Spleen (tissue), 11 donors: Measurements from ENCODE around the gene TMEM97. TPM values are rescaled to one million over a fixed set of nuclear protein-coding genes. Genes with fewer than 3 reads are reported as not detected.
"Not testable (repeated sequence)": the region's sequence is repeated elsewhere in the genome, so short reads cannot be mapped to it uniquely, and the experiment has no call there.

Experiments used
- DNase-seq: peaks from one replicate; pipeline ENCODE4 v3.0.0-alpha.2; 2020
- H3K27ac ChIP-seq, 8 donors: fragments of 200-600 bp; sonication (generic) in 7 of 8; 1 replicate in 4 of 8; 2 replicates in 4 of 8; pipeline versions ENCODE4 v1.5.0 to v1.8.0; 2016 to 2021; ENCODE audit warnings: inconsistent platforms in 4 of 8, mild to moderate bottlenecking in 4 of 8, moderate library complexity in 1 of 8
- H3K27me3 ChIP-seq, 7 donors: fragments of 200-600 bp; sonication (generic) in 6 of 7; replicated peaks in 1 of 7; 1 replicate in 4 of 7; 2 replicates in 3 of 7; pipeline versions ENCODE4 v1.5.0 to v1.8.0; 2016 to 2021; ENCODE audit warnings: inconsistent platforms in 3 of 7, mild to moderate bottlenecking in 1 of 7
- H3K36me3 ChIP-seq, 6 donors: fragments of 200-600 bp; sonication (generic) in 5 of 6; 1 replicate in 4 of 6; 2 replicates in 2 of 6; pipeline versions ENCODE4 v1.5.0 to v1.8.0; 2016 to 2021; ENCODE audit warnings: inconsistent platforms in 2 of 6
- H3K4me1 ChIP-seq, 6 donors: fragments of 200-600 bp; sonication (generic) in 5 of 6; 1 replicate in 3 of 6; 2 replicates in 3 of 6; pipeline versions ENCODE4 v1.5.0 to v1.8.0; 2016 to 2021; ENCODE audit warnings: inconsistent platforms in 3 of 6
- H3K4me3 ChIP-seq, 8 donors: fragments of 200-600 bp; sonication (generic) in 7 of 8; 1 replicate in 4 of 8; 2 replicates in 4 of 8; pipeline versions ENCODE4 v1.5.0 to v1.8.0; 2016 to 2021; ENCODE audit warnings: inconsistent platforms in 4 of 8, mild to moderate bottlenecking in 4 of 8, moderate library complexity in 2 of 8
- H3K9me3 ChIP-seq, 8 donors: fragments of 200-600 bp; sonication (generic) in 7 of 8; 1 replicate in 4 of 8; 2 replicates in 4 of 8; pipeline versions ENCODE4 v1.5.0 to v1.8.0; 2016 to 2021; ENCODE audit warnings: inconsistent platforms in 4 of 8
- POLR2A ChIP-seq, 3 donors: fragments of 450-650 bp; IDR thresholded peaks; one replicate each; pipeline ENCODE4 v1.5.1; 2017; ENCODE audit warnings: antibody characterized with exemption in 3 of 3, mild to moderate bottlenecking in 1 of 3
- POLR2AphosphoS5 ChIP-seq, 3 donors: sonication (generic); formaldehyde crosslinking; IDR thresholded peaks; one replicate each; pipeline ENCODE4 v1.5.1; 2017; ENCODE audit warnings: antibody characterized with exemption in 3 of 3
- WGBS, 5 donors: extraction: QIAGEN DNeasy Blood & Tissue Kit in 3 of 5; methylation state at CpG; one replicate each; pipeline versions ENCODE4 v1.1.5 to v1.1.7; 2013 to 2018; 5-methylcytosine and 5-hydroxymethylcytosine counted together
- intact Hi-C: fragments of 100-400 bp; cut with DNase I; formaldehyde crosslinking; loops from one replicate; pipeline ENCODE4 v1.15.0; 2023; ENCODE audit warnings: low total_unique reads
- polyA plus RNA-seq, 3 donors: library from polyadenylated mRNA; stranded (reverse); fragments of 200-250 nt; gene quantifications; one replicate each; pipeline ENCODE4 v1.2.1, GENCODE V29; 2013
- total RNA-seq, 7 donors: library from RNA; depleted of rRNA in 3 of 7; stranded (reverse); fragments of >200 nt in 3 of 7; fragmentation: NEBNext Ultra II Directional in 4 of 7; extraction: Animal tissue kit (Norgen Biotek cat#: 25700) in 4 of 7; gene quantifications; one replicate each; pipeline versions ENCODE4 v1.1.0 to v1.2.1, GENCODE V29; 2016 to 2021
- TF ChIP-seq, protein P1 (sequence below), 11 experiments: fragments of 200-600 bp in 7 of 11; fragments of 450-650 bp in 4 of 11; sonication (generic) in 4 of 11; IDR thresholded peaks in 8 of 11; conservative IDR thresholded peaks in 3 of 11; 1 replicate in 7 of 11; 2 replicates in 4 of 11; pipeline versions ENCODE4 v1.4.0 to v1.8.0; 2016 to 2021; ENCODE audit warnings: antibody characterized with exemption in 11 of 11, inconsistent platforms in 4 of 11, mild to moderate bottlenecking in 1 of 11
- donor health status: healthy with polysubstance abuse.
- donor health status: DM: no; HTN: no; CAD: no; lungs with moderate emphysema.
- donor health status: DM: no; HTN: no; CAD: no.
- donor health status: Bipolar disorder and iron deficiency.
- donor health status: healthy.
- donor health status: DM: no; HTN: no; CAD: no.
- donor health status: DM: yes; HTN: yes; CAD: no.

TMEM97 gene
- total and polyA plus RNA-seq, 10 donors = 1.5 to 7.3 (median 5.4) TPM

DNA sequence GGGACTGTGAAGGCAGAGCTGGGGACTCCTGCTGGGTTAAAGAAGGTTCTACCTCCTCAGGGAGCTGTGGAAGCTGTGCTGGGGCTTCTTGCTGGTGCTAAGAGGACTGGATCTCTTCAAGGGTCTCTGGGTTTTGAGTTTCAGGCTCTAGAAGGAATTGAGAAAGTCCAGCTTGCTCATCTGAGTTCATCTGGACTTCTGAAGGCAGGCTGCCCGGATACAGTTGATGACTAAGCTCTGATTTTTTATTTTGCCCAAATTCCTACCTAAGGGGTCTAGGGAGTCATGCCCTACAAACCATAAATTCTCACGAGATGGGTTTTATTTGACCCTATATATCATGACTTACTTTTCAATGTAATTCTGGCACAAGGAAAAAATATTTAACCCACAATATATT lies 46.8 kb upstream of the TMEM97 start:
- H3K4me1 ChIP-seq = no peaks in the 10 kb centered on the region
- no peaks in the 10 kb centered on the region for H3K36me3 ChIP-seq
- 67 to 83% (median 71%) methylated on average over 2 of the region's 2 CpGs for WGBS, 5 donors
- peaks cover 0 to 68% (median 0%) of the 10 kb centered on the region in 7 donors for H3K27me3 ChIP-seq
- TF ChIP-seq POLR2A (IDR thresholded peaks at IDR 0.05) = no peak
- TF ChIP-seq POLR2AphosphoS5 (IDR thresholded peaks at IDR 0.05) = no peak
- DNase-seq = no peak
- intact Hi-C loops = no loop called here
- H3K27ac ChIP-seq = no peak overlapping the region
- peaks cover 0 to 10% (median 0%) of the 10 kb centered on the region in 8 donors for H3K9me3 ChIP-seq
- H3K4me3 ChIP-seq = no peak overlapping the region

- H3K4me1 ChIP-seq = peaks cover 0 to 11% (median 5%) of the 10 kb centered on the region in 6 donors
- intact Hi-C loops, H3K27ac ChIP-seq, H3K4me3 ChIP-seq, H3K36me3 ChIP-seq, H3K9me3 ChIP-seq, DNase-seq: not testable (repeated sequence)
- peaks cover 0 to 74% (median 0%) of the 10 kb centered on the region in 7 donors for H3K27me3 ChIP-seq
- 73 to 90% (median 88%) methylated on average over 5 of the region's 5 CpGs for WGBS, 5 donors
Observed at GRCh38 chr17:28273341-28273740, 45.7 kb upstream of the TMEM97 start.

DNA sequence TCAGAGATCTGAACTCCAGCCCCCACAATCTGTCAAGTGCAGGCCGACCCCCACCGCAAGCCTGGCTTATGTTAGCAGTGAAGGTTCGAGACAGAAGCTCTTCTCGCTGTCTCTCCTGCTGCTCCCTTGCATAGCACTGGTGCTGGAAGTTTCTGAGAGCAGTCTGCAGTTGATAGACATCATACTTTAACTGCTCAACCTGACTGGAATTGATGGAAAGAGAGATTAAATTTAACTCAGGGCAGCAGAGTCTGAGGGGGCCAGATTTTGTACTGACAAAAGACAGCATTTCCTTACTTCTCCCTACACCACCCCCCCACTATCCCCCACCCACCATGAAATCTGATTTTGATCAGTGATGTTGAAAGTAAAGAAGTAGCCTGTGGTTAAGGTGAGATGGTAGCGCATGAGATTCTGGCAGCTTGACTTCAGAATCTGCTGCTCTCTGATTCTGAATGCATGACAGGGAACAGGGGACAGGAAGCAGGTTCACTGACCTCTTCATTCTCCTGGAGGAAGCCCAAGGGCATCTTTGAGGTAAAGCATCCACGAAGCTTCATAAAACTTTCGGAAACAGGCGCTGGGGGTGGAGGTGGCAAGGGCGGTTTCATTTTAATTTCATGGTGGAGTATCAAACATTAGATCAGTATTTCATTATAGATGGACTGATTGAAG lies 44.3 kb upstream of the TMEM97 start:
- H3K27ac ChIP-seq = no peak overlapping the region

DNA sequence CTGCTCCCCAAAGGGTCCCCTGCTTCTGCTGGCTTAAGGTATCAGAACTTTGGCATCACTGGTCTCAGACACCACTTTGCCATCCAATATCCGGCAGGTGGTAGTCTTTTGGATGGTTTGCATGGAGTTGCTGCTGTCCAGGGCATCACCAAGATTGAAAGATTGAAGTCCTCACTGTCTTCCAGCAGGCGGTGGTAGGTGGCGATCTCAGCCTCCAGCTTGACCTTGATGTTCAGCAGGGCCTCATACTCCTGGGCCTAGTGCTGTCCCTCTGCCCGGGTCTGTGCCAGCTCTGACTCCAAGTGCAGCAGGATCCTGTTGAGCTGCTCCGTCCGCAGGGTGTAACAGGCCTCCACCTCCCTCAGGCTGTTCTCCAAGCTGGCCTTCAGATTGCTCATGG lies 43.0 kb upstream of the TMEM97 start:
- Histone ChIP-seq H3K27ac (no peak overlapping the region), H3K9me3 (no peaks in the 10 kb centered on the region), H3K4me3 (no peak overlapping the region), H3K36me3 (no peaks in the 10 kb centered on the region), H3K4me1 (peaks cover 0 to 18% (median 13%) of the 10 kb centered on the region in 6 donors), H3K27me3 (peaks cover 0 to 80% (median 7%) of the 10 kb centered on the region in 7 donors)
- no peak for DNase-seq
- no peak for TF ChIP-seq POLR2AphosphoS5 (IDR thresholded peaks at IDR 0.05)
- TF ChIP-seq, protein P1, sequence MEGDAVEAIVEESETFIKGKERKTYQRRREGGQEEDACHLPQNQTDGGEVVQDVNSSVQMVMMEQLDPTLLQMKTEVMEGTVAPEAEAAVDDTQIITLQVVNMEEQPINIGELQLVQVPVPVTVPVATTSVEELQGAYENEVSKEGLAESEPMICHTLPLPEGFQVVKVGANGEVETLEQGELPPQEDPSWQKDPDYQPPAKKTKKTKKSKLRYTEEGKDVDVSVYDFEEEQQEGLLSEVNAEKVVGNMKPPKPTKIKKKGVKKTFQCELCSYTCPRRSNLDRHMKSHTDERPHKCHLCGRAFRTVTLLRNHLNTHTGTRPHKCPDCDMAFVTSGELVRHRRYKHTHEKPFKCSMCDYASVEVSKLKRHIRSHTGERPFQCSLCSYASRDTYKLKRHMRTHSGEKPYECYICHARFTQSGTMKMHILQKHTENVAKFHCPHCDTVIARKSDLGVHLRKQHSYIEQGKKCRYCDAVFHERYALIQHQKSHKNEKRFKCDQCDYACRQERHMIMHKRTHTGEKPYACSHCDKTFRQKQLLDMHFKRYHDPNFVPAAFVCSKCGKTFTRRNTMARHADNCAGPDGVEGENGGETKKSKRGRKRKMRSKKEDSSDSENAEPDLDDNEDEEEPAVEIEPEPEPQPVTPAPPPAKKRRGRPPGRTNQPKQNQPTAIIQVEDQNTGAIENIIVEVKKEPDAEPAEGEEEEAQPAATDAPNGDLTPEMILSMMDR (IDR thresholded peaks at IDR 0.05 in 8 of 11, conservative IDR thresholded peaks at IDR 0.05 in 3 of 11) = no peak
- TF ChIP-seq POLR2A (IDR thresholded peaks at IDR 0.05) = no peak
- intact Hi-C loops = no loop called here
- 86 to 100% (median 91%) methylated on average over 4 to 6 of the region's 6 CpGs for WGBS, 5 donors

More for the DNA sequence above, 44.3 kb upstream of the TMEM97 start:
- Histone ChIP-seq H3K27me3 (peaks cover 0 to 82% (median 0%) of the 10 kb centered on the region in 7 donors), H3K9me3 (no peaks in the 10 kb centered on the region), H3K36me3 (no peaks in the 10 kb centered on the region), H3K4me1 (peaks cover 0 to 18% (median 13%) of the 10 kb centered on the region in 6 donors), H3K4me3 (no peak overlapping the region)
- TF ChIP-seq, protein P1 (IDR thresholded peaks at IDR 0.05 in 8 of 11, conservative IDR thresholded peaks at IDR 0.05 in 3 of 11) = no peak
- TF ChIP-seq POLR2AphosphoS5 (IDR thresholded peaks at IDR 0.05) (no peak), POLR2A (IDR thresholded peaks at IDR 0.05) (no peak)
- WGBS, 5 donors = 62 to 76% (median 72%) methylated on average over 9 of the region's 9 CpGs
- intact Hi-C loops = no loop called here
- no peak for DNase-seq

GRCh38 chr17:28279411-28279810 lies 39.6 kb upstream of the TMEM97 start:
- H3K9me3 ChIP-seq = no peaks in the 10 kb centered on the region
- H3K27ac ChIP-seq = no peak overlapping the region
- WGBS, 5 donors = 78 to 89% (median 82%) methylated on average over 6 of the region's 6 CpGs
- TF ChIP-seq POLR2AphosphoS5 (IDR thresholded peaks at IDR 0.05) (no peak), POLR2A (IDR thresholded peaks at IDR 0.05) (no peak)
- TF ChIP-seq, protein P1 (IDR thresholded peaks at IDR 0.05 in 8 of 11, conservative IDR thresholded peaks at IDR 0.05 in 3 of 11) = no peak
- H3K36me3 ChIP-seq = no peaks in the 10 kb centered on the region
- intact Hi-C loops = no loop called here
- no peak for DNase-seq
- peaks cover 0 to 57% (median 7%) of the 10 kb centered on the region in 7 donors for H3K27me3 ChIP-seq
- H3K4me1 ChIP-seq = peaks cover 0 to 18% (median 13%) of the 10 kb centered on the region in 6 donors
- no peak overlapping the region for H3K4me3 ChIP-seq
